Ovary (tissue), 3 donors: Measurements from ENCODE around the gene PXT1.

Experiments used
- POLR2A ChIP-seq: fragments of 450-650 bp; IDR thresholded peaks from one replicate; pipeline ENCODE4 v1.6.1; 2017; ENCODE audit warnings: antibody characterized with exemption, mild to moderate bottlenecking, moderate library complexity
- TF ChIP-seq, protein P1 (sequence below), 3 donors: fragments of 450-650 bp in 2 of 3; fragments of 200-600 bp in 1 of 3; IDR thresholded peaks; one replicate each; pipeline versions ENCODE4 v1.5.1 to v1.8.0; 2016 to 2022; ENCODE audit warnings: antibody characterized with exemption in 3 of 3, mild to moderate bottlenecking in 1 of 3
- donor health status: DM: no; HTN: no; CAD: no.

GRCh38 chr6:36399970-36400369 is 42.7 kb downstream of the PXT1 start:
- TF ChIP-seq, protein P1, sequence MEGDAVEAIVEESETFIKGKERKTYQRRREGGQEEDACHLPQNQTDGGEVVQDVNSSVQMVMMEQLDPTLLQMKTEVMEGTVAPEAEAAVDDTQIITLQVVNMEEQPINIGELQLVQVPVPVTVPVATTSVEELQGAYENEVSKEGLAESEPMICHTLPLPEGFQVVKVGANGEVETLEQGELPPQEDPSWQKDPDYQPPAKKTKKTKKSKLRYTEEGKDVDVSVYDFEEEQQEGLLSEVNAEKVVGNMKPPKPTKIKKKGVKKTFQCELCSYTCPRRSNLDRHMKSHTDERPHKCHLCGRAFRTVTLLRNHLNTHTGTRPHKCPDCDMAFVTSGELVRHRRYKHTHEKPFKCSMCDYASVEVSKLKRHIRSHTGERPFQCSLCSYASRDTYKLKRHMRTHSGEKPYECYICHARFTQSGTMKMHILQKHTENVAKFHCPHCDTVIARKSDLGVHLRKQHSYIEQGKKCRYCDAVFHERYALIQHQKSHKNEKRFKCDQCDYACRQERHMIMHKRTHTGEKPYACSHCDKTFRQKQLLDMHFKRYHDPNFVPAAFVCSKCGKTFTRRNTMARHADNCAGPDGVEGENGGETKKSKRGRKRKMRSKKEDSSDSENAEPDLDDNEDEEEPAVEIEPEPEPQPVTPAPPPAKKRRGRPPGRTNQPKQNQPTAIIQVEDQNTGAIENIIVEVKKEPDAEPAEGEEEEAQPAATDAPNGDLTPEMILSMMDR (IDR thresholded peaks at IDR 0.05), result no peak
- no peak for TF ChIP-seq POLR2A
